GM23338 (cell line): Measurements from ENCODE around the gene PAXX. TPM values are rescaled to one million over a fixed set of nuclear protein-coding genes. Genes with fewer than 3 reads are reported as not detected.

ENCODE experiments used
- ATAC-seq: fragments of 200-7000 bp; cut with Tn5 transposase; 3 replicates; pipeline ENCODE4 v1.9.1; 2020
- DNase-seq: peaks from one replicate; pipeline ENCODE4 v3.0.0-alpha.2; 2015; ENCODE audit warnings: low spot score
- H2AFZ ChIP-seq: fragments of 200-600 bp; sonication (generic); 2 replicates; pipeline ENCODE4 v1.8.0; 2016; ENCODE audit warnings: antibody characterized with exemption, mild to moderate bottlenecking, moderate library complexity
- H3F3A ChIP-seq: fragments of 200-600 bp; sonication (generic); replicated peaks from 2 replicates; pipeline ENCODE4 v1.8.0; 2017; ENCODE audit warnings: antibody characterized with exemption, mixed run types, low read depth
- H3K27ac ChIP-seq: fragments of 200-600 bp; sonication (generic); 2 replicates; pipeline ENCODE4 v1.6.1; 2016; ENCODE audit warnings: low read depth
- H3K27me3 ChIP-seq: fragments of 200-600 bp; sonication (generic); 2 replicates; pipeline ENCODE4 v1.8.0; 2016; ENCODE audit warnings: mild to moderate bottlenecking, mixed run types, moderate library complexity; ENCODE audit not compliant: insufficient read depth
- H3K36me3 ChIP-seq: fragments of 200-600 bp; sonication (generic); 2 replicates; pipeline ENCODE4 v1.8.0; 2016; ENCODE audit warnings: mild to moderate bottlenecking; ENCODE audit not compliant: insufficient read depth
- H3K4me1 ChIP-seq: fragments of 200-600 bp; sonication (generic); 2 replicates; pipeline ENCODE4 v1.8.0; 2016; ENCODE audit warnings: mild to moderate bottlenecking, moderate library complexity; ENCODE audit not compliant: insufficient read depth
- H3K4me2 ChIP-seq: fragments of 200-600 bp; sonication (generic); 2 replicates; pipeline ENCODE4 v1.7.1; 2017; ENCODE audit warnings: mixed run types
- H3K4me3 ChIP-seq: fragments of 200-600 bp; sonication (generic); 2 replicates; pipeline ENCODE4 v1.6.1; 2016; ENCODE audit warnings: mixed run types
- H3K79me2 ChIP-seq: fragments of 200-600 bp; sonication (generic); replicated peaks from 2 replicates; pipeline ENCODE4 v1.8.0; 2017; ENCODE audit warnings: mild to moderate bottlenecking; ENCODE audit not compliant: insufficient read depth
- H3K9me2 ChIP-seq: fragments of 200-600 bp; sonication (generic); 2 replicates; pipeline ENCODE4 v1.8.0; 2017; ENCODE audit not compliant: insufficient read depth
- H4K20me1 ChIP-seq: fragments of 200-600 bp; sonication (generic); replicated peaks from 2 replicates; pipeline ENCODE4 v1.8.0; 2017; ENCODE audit warnings: mild to moderate bottlenecking; ENCODE audit not compliant: insufficient read depth
- H3K27ac Mint-ChIP-seq: 2 replicates; pipeline ENCODE4 v1.8.0; 2020; ENCODE audit warnings: inconsistent platforms, mild to moderate bottlenecking, moderate library complexity, mixed read lengths
- H3K27me3 Mint-ChIP-seq: 3 replicates; pipeline ENCODE4 v1.8.0; 2022; ENCODE audit warnings: low read depth, mild to moderate bottlenecking, moderate library complexity, mixed read lengths, inconsistent platforms; ENCODE audit not compliant: insufficient read depth, poor library complexity
- H3K36me3 Mint-ChIP-seq: 3 replicates; pipeline ENCODE4 v1.8.0; 2021; ENCODE audit warnings: low read depth, mild to moderate bottlenecking, inconsistent platforms, moderate library complexity, mixed read lengths
- H3K4me1 Mint-ChIP-seq: 3 replicates; pipeline ENCODE4 v1.8.0; 2020; ENCODE audit warnings: mild to moderate bottlenecking, inconsistent platforms, mixed read lengths
- H3K4me3 Mint-ChIP-seq: 3 replicates; pipeline ENCODE4 v1.8.0; 2021; ENCODE audit warnings: moderate library complexity, mild to moderate bottlenecking, inconsistent platforms, mixed read lengths
- H3K9me3 Mint-ChIP-seq: 3 replicates; pipeline ENCODE4 v1.8.0; 2020; ENCODE audit warnings: moderate library complexity, mild to moderate bottlenecking, inconsistent platforms, mixed read lengths
- CREB1 ChIP-seq: fragments of 250-450 bp; sonication (Bioruptor Pico); IDR thresholded peaks from 2 replicates; pipeline ENCODE4 v1.5.0; 2020; ENCODE audit warnings: low read depth, mild to moderate bottlenecking, moderate library complexity
- CTCF ChIP-seq, 2 experiments: fragments of 200-600 bp in 1 of 2; sonication (generic) in 1 of 2; conservative IDR thresholded peaks; 2 replicates each; pipeline versions ENCODE4 v1.5.1 to v1.6.1; 2016 to 2017; ENCODE audit warnings: antibody characterized with exemption in 2 of 2, low read depth in 2 of 2, mild to moderate bottlenecking in 2 of 2, moderate library complexity in 1 of 2
- ETS1 ChIP-seq: IDR thresholded peaks from 2 replicates; pipeline ENCODE4 v1.6.1; 2016; ENCODE audit warnings: antibody characterized with exemption
- EZH2 ChIP-seq: fragments of 200-600 bp; sonication (generic); IDR thresholded peaks from one replicate; pipeline ENCODE4 v1.8.0; 2017; ENCODE audit warnings: antibody characterized with exemption, mild to moderate bottlenecking, low read depth; ENCODE audit not compliant: unreplicated experiment
- EZH2phosphoT487 ChIP-seq: fragments of 200-600 bp; sonication (generic); IDR thresholded peaks from one replicate; pipeline ENCODE4 v1.8.1; 2018; ENCODE audit warnings: antibody characterized with exemption; ENCODE audit not compliant: unreplicated experiment
- JUNB ChIP-seq: IDR thresholded peaks from one replicate; pipeline ENCODE4 v1.6.1; 2016; ENCODE audit warnings: antibody characterized with exemption; ENCODE audit not compliant: unreplicated experiment
- NANOG ChIP-seq: IDR thresholded peaks from 2 replicates; pipeline ENCODE4 v1.6.1; 2016; ENCODE audit warnings: antibody characterized with exemption, borderline replicate concordance
- POLR2AphosphoS5 ChIP-seq: IDR thresholded peaks from 2 replicates; pipeline ENCODE4 v1.6.1; 2016; ENCODE audit warnings: antibody characterized with exemption, low read depth
- REST ChIP-seq: IDR thresholded peaks from one replicate; pipeline ENCODE4 v1.6.1; 2018; ENCODE audit warnings: antibody characterized with exemption; ENCODE audit not compliant: unreplicated experiment
- STAT1 ChIP-seq: IDR thresholded peaks from one replicate; pipeline ENCODE4 v1.6.1; 2016; ENCODE audit warnings: antibody characterized with exemption; ENCODE audit not compliant: unreplicated experiment
- ZNF114 ChIP-seq: fragments of 250-450 bp; sonication (Bioruptor Pico); IDR thresholded peaks from 2 replicates; pipeline ENCODE4 v1.5.0; 2020; ENCODE audit warnings: mild to moderate bottlenecking, moderate library complexity
- ZNF331 ChIP-seq: fragments of 250-450 bp; sonication (Bioruptor Pico); IDR thresholded peaks from 2 replicates; pipeline ENCODE4 v1.5.0; 2020; ENCODE audit warnings: low read depth, mild to moderate bottlenecking, moderate library complexity
- ZNF462 ChIP-seq: fragments of 250-450 bp; sonication (Bioruptor Pico); IDR thresholded peaks from 2 replicates; pipeline ENCODE4 v1.5.0; 2020; ENCODE audit warnings: mild to moderate bottlenecking, moderate library complexity
- polyA plus RNA-seq: library from polyadenylated mRNA; unstranded; fragments of >200 nt; fragmentation: Nextera tagmentation; extraction: Ambion mirVana; gene quantifications from 2 replicates; pipeline ENCODE4 v1.2.1, GENCODE V29; 2016
- total RNA-seq: library from RNA; depleted of rRNA; stranded (reverse); fragments of >200 nt; shearing (Covaris generic); gene quantifications from 2 replicates; pipeline ENCODE4 v1.2.3, GENCODE V29; 2014

The PAXX gene
- total and polyA plus RNA-seq, 2 experiments from 2014 or later = 71.5 to 86.0 TPM

GRCh38 chr9:136972335-136972734 is 19.9 kb upstream of the PAXX start (continued):
- TF ChIP-seq ZNF462 (CRISPR knock-in tag) = no peak

GRCh38 chr9:136972743-136973142 is 19.5 kb upstream of the PAXX start:
- Histone ChIP-seq H3K4me2 (no peak overlapping the region), H3K27me3 (no peaks in the 10 kb centered on the region), H2AFZ (no peak overlapping the region), H3K9me2 (no peaks in the 10 kb centered on the region), H3F3A (no peaks in the 10 kb centered on the region), H3K27ac (no peak overlapping the region), H3K79me2 (no peaks in the 10 kb centered on the region), H4K20me1 (no peaks in the 10 kb centered on the region), H3K4me1 (no peaks in the 10 kb centered on the region), H3K36me3 (no peaks in the 10 kb centered on the region), H3K4me3 (no peak overlapping the region)
- H3K27me3 Mint-ChIP-seq = peaks cover 7% of the 10 kb centered on the region
- H3K27ac Mint-ChIP-seq = no peak overlapping the region
- no peaks in the 10 kb centered on the region for H3K36me3 Mint-ChIP-seq
- no peak for ATAC-seq
- H3K4me3 Mint-ChIP-seq = no peak overlapping the region
- peaks cover 2% of the 10 kb centered on the region; the same call in 1 of the 3 replicates for H3K4me1 Mint-ChIP-seq
- no peak for DNase-seq
- H3K9me3 Mint-ChIP-seq = no peaks in the 10 kb centered on the region
- no peak for TF ChIP-seq NANOG
- no peak for TF ChIP-seq CTCF (conservative IDR thresholded peaks at IDR 0.05; ENCODE audit: low read depth in 2 of 2)
- TF ChIP-seq EZH2phosphoT487 = no peak
- TF ChIP-seq JUNB = no peak
- no peak for TF ChIP-seq ETS1
- TF ChIP-seq REST = no peak
- no peak for TF ChIP-seq ZNF331
- TF ChIP-seq CREB1 = no peak
- TF ChIP-seq ZNF114 (CRISPR knock-in tag) = no peak
- no peak for TF ChIP-seq STAT1
- TF ChIP-seq EZH2 = no peak
- no peak for TF ChIP-seq POLR2AphosphoS5
